Daoy (cell line): ENCODE results near the gene UTP14C. TPM values are rescaled to one million over a fixed set of nuclear protein-coding genes. Genes with fewer than 3 reads are reported as not detected.
A peak's percentile ranks its signal among the peaks of the same experiment; 100 is the strongest.
"Not testable (repeated sequence)": the region's sequence is repeated elsewhere in the genome, so short reads cannot be mapped to it uniquely, and the experiment has no call there.

Source experiments
- DNase-seq: peaks from one replicate; pipeline ENCODE4 v3.0.0-alpha.2; 2015; ENCODE audit warnings: low read depth
- total RNA-seq: library from RNA; depleted of rRNA; stranded (reverse); fragments of >200 nt; shearing (Covaris generic); gene quantifications from 2 replicates; pipeline ENCODE4 v1.2.3, GENCODE V29; 2014; rRNA removed

Gene UTP14C
- total RNA-seq, 1 experiment from 2014 or later: 5.8 TPM

DNA sequence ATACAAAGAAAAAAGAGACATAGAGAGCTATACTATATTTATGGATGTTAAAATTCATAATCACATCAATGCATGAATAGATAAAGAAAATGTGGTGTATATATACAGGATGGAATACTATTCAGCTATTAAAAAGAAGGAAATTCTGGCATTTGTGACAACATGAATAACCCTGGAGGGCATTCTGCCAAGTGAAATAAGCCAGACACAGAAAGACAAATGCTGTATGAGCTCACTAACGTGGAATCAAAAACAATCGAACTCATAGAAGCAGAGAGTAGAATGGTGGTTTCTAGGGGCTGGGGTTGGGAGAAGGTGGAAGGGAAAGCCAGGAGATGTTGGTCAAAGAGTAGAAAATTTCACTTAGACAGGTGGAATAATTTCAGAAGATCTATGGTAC, 24.0 kb downstream of the UTP14C start:
- peak; percentile 21 for DNase-seq

DNA sequence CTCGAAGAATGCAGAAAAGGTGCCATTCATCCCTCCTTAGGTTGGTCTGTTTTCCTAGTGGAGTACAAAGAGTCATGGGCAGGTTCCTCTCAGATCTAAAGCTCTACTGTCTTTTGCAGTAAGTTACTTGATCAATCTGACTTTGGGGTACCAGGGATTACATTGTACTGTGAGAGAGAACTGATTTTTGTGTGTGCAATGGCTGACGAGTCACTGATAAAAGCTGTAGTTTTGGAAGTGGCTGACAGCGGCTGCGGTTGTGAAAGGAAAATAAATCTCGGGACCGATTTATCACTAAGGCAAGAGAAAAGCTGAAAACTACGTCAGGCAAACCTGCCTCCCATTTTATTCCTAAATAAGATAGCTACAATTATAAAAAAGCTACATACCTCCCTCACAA, 26.9 kb downstream of the UTP14C start:
- no peak for DNase-seq

DNA sequence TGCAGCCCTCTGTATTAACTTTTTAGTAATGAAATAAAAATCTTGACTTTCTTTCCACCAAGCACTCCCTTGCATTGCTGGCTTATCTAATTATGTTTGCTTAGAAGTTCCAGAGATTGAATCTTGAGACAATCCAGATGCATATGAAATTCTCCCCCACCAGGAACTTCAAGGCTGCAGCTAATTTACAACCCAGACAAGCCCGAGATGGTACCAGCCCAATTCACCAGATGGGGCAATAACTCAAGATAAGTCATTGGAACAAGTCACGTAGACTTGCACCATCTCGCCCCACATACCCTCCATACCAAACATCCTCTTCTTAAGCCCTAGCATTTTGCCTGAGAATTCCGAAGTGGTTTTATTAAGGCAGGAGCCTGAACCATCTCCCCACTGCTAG, 29.0 kb downstream of the UTP14C start:
- DNase-seq: no peak

DNA sequence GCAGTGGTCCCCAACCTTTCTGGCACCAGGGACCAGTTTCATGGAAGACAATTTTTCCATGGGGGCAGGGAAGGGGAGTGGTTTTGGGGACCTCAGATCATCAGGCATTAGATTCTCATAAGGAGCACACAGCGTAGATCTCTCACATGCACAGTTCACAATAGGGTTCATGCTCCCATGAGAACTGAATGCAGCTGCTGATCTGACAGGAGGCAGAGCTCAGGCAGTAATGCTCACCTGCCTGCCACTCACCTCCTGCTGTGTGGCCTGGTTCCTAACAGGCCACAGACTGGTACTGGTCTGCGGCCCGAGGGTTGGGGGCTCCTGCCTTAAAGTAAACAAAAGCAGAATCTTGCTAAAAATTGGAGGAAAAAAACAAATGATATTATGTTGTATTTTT, 36.6 kb downstream of the UTP14C start:
- DNase-seq: not testable (repeated sequence)

DNA sequence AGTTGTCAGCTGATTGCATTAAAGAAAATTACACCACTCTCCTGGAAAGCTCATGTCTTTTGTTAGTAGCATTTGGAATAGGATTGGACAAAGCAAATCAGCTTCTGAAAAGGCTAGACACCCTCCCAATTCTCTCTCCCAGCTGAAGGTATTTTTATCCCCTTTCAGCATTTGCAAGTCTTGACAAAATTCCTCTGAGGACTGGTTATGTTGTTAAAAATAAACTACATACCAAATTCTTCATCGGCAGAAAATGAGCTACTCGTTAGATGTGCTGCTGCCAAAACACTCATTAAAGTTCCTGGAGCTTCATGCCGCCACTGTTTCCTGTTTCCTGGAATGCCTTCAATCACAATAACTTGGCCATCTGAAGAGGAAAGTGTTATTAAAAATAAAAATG, 37.1 kb downstream of the UTP14C start:
- DNase-seq: no peak

DNA sequence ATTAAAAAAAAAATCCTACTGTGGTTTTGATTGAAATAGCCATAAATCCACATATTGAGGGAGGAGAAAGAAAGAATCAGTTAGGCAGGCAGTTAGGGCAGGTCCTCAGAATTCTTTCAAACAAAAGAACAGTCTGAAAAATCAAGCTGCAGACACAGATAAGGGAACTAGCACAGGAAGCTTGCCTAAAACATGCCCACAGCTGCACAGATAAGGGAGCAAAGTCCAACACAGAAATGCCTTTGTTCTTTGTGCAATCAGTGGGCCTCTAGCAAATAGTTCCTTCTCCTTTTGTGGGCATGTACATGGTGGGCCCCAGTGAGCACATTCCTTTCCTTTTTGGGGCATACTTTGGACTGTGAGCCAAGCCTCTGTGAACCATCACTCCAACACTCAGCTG, 42.7 kb downstream of the UTP14C start:
- DNase-seq: no peak

DNA sequence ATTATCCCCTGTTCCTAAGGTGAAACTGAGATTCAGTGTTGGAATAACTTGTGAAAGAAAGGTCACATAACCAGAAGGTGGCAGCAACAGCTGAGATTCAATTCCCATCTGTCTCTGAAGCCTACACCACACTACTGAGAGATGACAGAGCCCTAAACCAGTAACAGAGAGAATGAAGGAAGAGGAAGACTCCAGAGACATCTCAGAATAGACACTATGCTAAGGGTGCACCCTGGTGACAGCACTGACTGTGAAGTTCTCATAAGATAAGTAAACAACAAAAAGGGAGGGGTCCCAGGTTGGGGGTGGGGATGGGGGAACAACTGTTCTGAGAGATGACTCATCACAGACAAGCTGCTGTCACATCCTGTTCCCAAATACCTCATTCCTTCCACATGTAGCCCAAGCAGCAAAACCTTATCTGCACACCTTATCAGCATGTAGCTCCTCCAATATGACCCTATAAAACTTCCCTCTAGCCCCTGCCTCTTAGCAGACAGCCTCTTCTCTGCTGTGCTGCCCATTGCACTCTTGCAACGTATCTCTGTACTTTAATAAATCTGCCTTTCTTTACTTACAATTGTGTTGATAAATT, 46.5 kb downstream of the UTP14C start:
- peak; percentile 15 for DNase-seq

Other genes with a start within 250 kb of the UTP14C start
- 0.27 TPM in 1 of 2 replicates, not detected in the other for gene DHRS12, start 220.5 kb upstream of the UTP14C start, total RNA-seq
- not detected in 2 replicates for gene TMEM272, start 179.5 kb upstream of the UTP14C start, total RNA-seq
- gene CCDC70, start 162.7 kb upstream of the UTP14C start, total RNA-seq: not detected in 2 replicates
- 1.5 TPM in 2 replicates for gene ATP7B, start 13.2 kb upstream of the UTP14C start, total RNA-seq
- gene ALG11, start 12.3 kb upstream of the UTP14C start, total RNA-seq: 6.9 and 19.1 TPM in 2 replicates
- 0.23 TPM in 1 of 2 replicates, not detected in the other for gene NEK5, start 104.4 kb downstream of the UTP14C start, total RNA-seq
- 17.1 and 17.8 TPM in 2 replicates for gene NEK3, start 134.9 kb downstream of the UTP14C start, total RNA-seq